ENCODE measurements around the gene TUT4.

TUT4 gene

GRCh38 chr1:52455686-52456085, 97.2 kb downstream of the TUT4 start:
- DNase-seq (ENCODE audit: low spot score): no peak
- peaks cover 28% of the 10 kb centered on the region for H3K36me3 Mint-ChIP-seq (ENCODE audit: low read depth)
- H3K27ac Mint-ChIP-seq: no peak overlapping the region
- no peak overlapping the region for H3K4me3 Mint-ChIP-seq
- no peaks in the 10 kb centered on the region for H3K27me3 Mint-ChIP-seq (ENCODE audit: low read depth)
- H3K9me3 Mint-ChIP-seq: no peaks in the 10 kb centered on the region
- no peaks in the 10 kb centered on the region for H3K4me1 Mint-ChIP-seq (ENCODE audit: low read depth)

- no peak for DNase-seq (ENCODE audit: low spot score)
- Mint-ChIP-seq H3K4me1 (ENCODE audit: low read depth) (no peaks in the 10 kb centered on the region), H3K27me3 (ENCODE audit: low read depth) (no peaks in the 10 kb centered on the region), H3K27ac (no peak overlapping the region), H3K4me3 (no peak overlapping the region), H3K36me3 (ENCODE audit: low read depth) (peaks cover 26% of the 10 kb centered on the region), H3K9me3 (no peaks in the 10 kb centered on the region)
Measured at GRCh38 chr1:52454779-52455178, 98.1 kb downstream of the TUT4 start.

- no peak for DNase-seq (ENCODE audit: low spot score)
- Mint-ChIP-seq H3K27ac (no peak overlapping the region), H3K4me3 (no peak overlapping the region), H3K9me3 (no peaks in the 10 kb centered on the region), H3K36me3 (ENCODE audit: low read depth) (peaks cover 26% of the 10 kb centered on the region), H3K4me1 (ENCODE audit: low read depth) (no peaks in the 10 kb centered on the region), H3K27me3 (ENCODE audit: low read depth) (no peaks in the 10 kb centered on the region)
Measured at GRCh38 chr1:52454127-52454526, 98.8 kb downstream of the TUT4 start.

GRCh38 chr1:52444463-52444862, 108.4 kb downstream of the TUT4 start:
- DNase-seq (ENCODE audit: low spot score): no peak
- no peaks in the 10 kb centered on the region for H3K27me3 Mint-ChIP-seq (ENCODE audit: low read depth)
- no peak overlapping the region for H3K27ac Mint-ChIP-seq
- peaks cover 33% of the 10 kb centered on the region for H3K36me3 Mint-ChIP-seq (ENCODE audit: low read depth)
- H3K4me3 Mint-ChIP-seq: no peak overlapping the region
- H3K9me3 Mint-ChIP-seq: no peaks in the 10 kb centered on the region
- H3K4me1 Mint-ChIP-seq (ENCODE audit: low read depth): no peaks in the 10 kb centered on the region

- peaks cover 38% of the 10 kb centered on the region for H3K36me3 Mint-ChIP-seq (ENCODE audit: low read depth)
- H3K4me1 Mint-ChIP-seq (ENCODE audit: low read depth): no peaks in the 10 kb centered on the region
- no peak for DNase-seq (ENCODE audit: low spot score)
- no peak overlapping the region for H3K27ac Mint-ChIP-seq
- no peaks in the 10 kb centered on the region for H3K9me3 Mint-ChIP-seq
- no peaks in the 10 kb centered on the region for H3K27me3 Mint-ChIP-seq (ENCODE audit: low read depth)
- no peak overlapping the region for H3K4me3 Mint-ChIP-seq
Measured at GRCh38 chr1:52439976-52440375, 112.9 kb downstream of the TUT4 start.

- no peak for DNase-seq (ENCODE audit: low spot score)
- Mint-ChIP-seq H3K9me3 (no peaks in the 10 kb centered on the region), H3K27ac (no peak overlapping the region), H3K36me3 (ENCODE audit: low read depth) (peaks cover 26% of the 10 kb centered on the region), H3K4me1 (ENCODE audit: low read depth) (no peaks in the 10 kb centered on the region), H3K27me3 (ENCODE audit: low read depth) (no peaks in the 10 kb centered on the region), H3K4me3 (no peak overlapping the region)
Measured at GRCh38 chr1:52436817-52437216, 116.1 kb downstream of the TUT4 start.

GRCh38 chr1:52435650-52436049, 117.2 kb downstream of the TUT4 start:
- no peaks in the 10 kb centered on the region for H3K4me1 Mint-ChIP-seq (ENCODE audit: low read depth)
- no peaks in the 10 kb centered on the region for H3K27me3 Mint-ChIP-seq (ENCODE audit: low read depth)
- H3K27ac Mint-ChIP-seq: no peak overlapping the region
- no peak for DNase-seq (ENCODE audit: low spot score)
- peaks cover 29% of the 10 kb centered on the region for H3K36me3 Mint-ChIP-seq (ENCODE audit: low read depth)
- H3K4me3 Mint-ChIP-seq: no peak overlapping the region
- no peaks in the 10 kb centered on the region for H3K9me3 Mint-ChIP-seq

- Mint-ChIP-seq H3K27me3 (ENCODE audit: low read depth) (no peaks in the 10 kb centered on the region), H3K27ac (no peak overlapping the region), H3K9me3 (no peaks in the 10 kb centered on the region), H3K4me1 (ENCODE audit: low read depth) (no peaks in the 10 kb centered on the region), H3K4me3 (no peak overlapping the region), H3K36me3 (ENCODE audit: low read depth) (peaks cover 31% of the 10 kb centered on the region)
- no peak for DNase-seq (ENCODE audit: low spot score)
Measured at GRCh38 chr1:52435211-52435610, 117.7 kb downstream of the TUT4 start.

GRCh38 chr1:52432807-52433206, 120.1 kb downstream of the TUT4 start:
- Mint-ChIP-seq H3K4me1 (ENCODE audit: low read depth) (no peaks in the 10 kb centered on the region), H3K36me3 (ENCODE audit: low read depth) (peaks cover 28% of the 10 kb centered on the region), H3K9me3 (no peaks in the 10 kb centered on the region), H3K27me3 (ENCODE audit: low read depth) (no peaks in the 10 kb centered on the region), H3K27ac (no peak overlapping the region), H3K4me3 (no peak overlapping the region)
- DNase-seq (ENCODE audit: low spot score): no peak

GRCh38 chr1:52427152-52427551, 125.7 kb downstream of the TUT4 start:
- Mint-ChIP-seq H3K4me1 (ENCODE audit: low read depth) (peaks cover 36% of the 10 kb centered on the region), H3K36me3 (ENCODE audit: low read depth) (peaks cover 49% of the 10 kb centered on the region), H3K9me3 (no peaks in the 10 kb centered on the region), H3K4me3 (no peak overlapping the region), H3K27ac (peak overlapping the region; percentile 14), H3K27me3 (ENCODE audit: low read depth) (no peaks in the 10 kb centered on the region)
- DNase-seq (ENCODE audit: low spot score): no peak

- no peaks in the 10 kb centered on the region for H3K27me3 Mint-ChIP-seq (ENCODE audit: low read depth)
- peaks cover 36% of the 10 kb centered on the region for H3K4me1 Mint-ChIP-seq (ENCODE audit: low read depth)
- H3K27ac Mint-ChIP-seq: peak overlapping the region; percentile 63
- DNase-seq (ENCODE audit: low spot score): no peak
- no peaks in the 10 kb centered on the region for H3K9me3 Mint-ChIP-seq
- peaks cover 51% of the 10 kb centered on the region for H3K36me3 Mint-ChIP-seq (ENCODE audit: low read depth)
- no peak overlapping the region for H3K4me3 Mint-ChIP-seq
Measured at GRCh38 chr1:52426371-52426770, 126.5 kb downstream of the TUT4 start.

GRCh38 chr1:52424813-52425212, 128.1 kb downstream of the TUT4 start:
- H3K9me3 Mint-ChIP-seq: no peaks in the 10 kb centered on the region
- H3K27ac Mint-ChIP-seq: peak overlapping the region; percentile 94
- peaks cover 48% of the 10 kb centered on the region for H3K36me3 Mint-ChIP-seq (ENCODE audit: low read depth)
- H3K4me1 Mint-ChIP-seq (ENCODE audit: low read depth): peaks cover 39% of the 10 kb centered on the region
- no peaks in the 10 kb centered on the region for H3K27me3 Mint-ChIP-seq (ENCODE audit: low read depth)
- H3K4me3 Mint-ChIP-seq: peak overlapping the region; percentile 75
- no peak for DNase-seq (ENCODE audit: low spot score)

- H3K4me3 Mint-ChIP-seq: peak overlapping the region; percentile 75
- DNase-seq (ENCODE audit: low spot score): peak; percentile 26
Measured at GRCh38 chr1:52424231-52424636, 128.7 kb downstream of the TUT4 start.

GRCh38 chr1:52423771-52424170, 129.1 kb downstream of the TUT4 start:
- peaks cover 54% of the 10 kb centered on the region for H3K36me3 Mint-ChIP-seq (ENCODE audit: low read depth)
- peak; percentile 72 for DNase-seq (ENCODE audit: low spot score)
- H3K4me1 Mint-ChIP-seq (ENCODE audit: low read depth): peaks cover 44% of the 10 kb centered on the region
- H3K27ac Mint-ChIP-seq: peak overlapping the region; percentile 94
- peak overlapping the region; percentile 75 for H3K4me3 Mint-ChIP-seq
- no peaks in the 10 kb centered on the region for H3K9me3 Mint-ChIP-seq
- H3K27me3 Mint-ChIP-seq (ENCODE audit: low read depth): no peaks in the 10 kb centered on the region

More at GRCh38 chr1:52424231-52424636, 128.7 kb downstream of the TUT4 start:
- peaks cover 53% of the 10 kb centered on the region for H3K36me3 Mint-ChIP-seq (ENCODE audit: low read depth)
- peak overlapping the region; percentile 94 for H3K27ac Mint-ChIP-seq
- no peaks in the 10 kb centered on the region for H3K9me3 Mint-ChIP-seq
- H3K27me3 Mint-ChIP-seq (ENCODE audit: low read depth): no peaks in the 10 kb centered on the region
- peaks cover 44% of the 10 kb centered on the region for H3K4me1 Mint-ChIP-seq (ENCODE audit: low read depth)

- Mint-ChIP-seq H3K4me1 (ENCODE audit: low read depth) (peaks cover 46% of the 10 kb centered on the region), H3K4me3 (peak overlapping the region; percentile 43), H3K9me3 (no peaks in the 10 kb centered on the region), H3K36me3 (ENCODE audit: low read depth) (peaks cover 55% of the 10 kb centered on the region), H3K27me3 (ENCODE audit: low read depth) (no peaks in the 10 kb centered on the region), H3K27ac (peak overlapping the region; percentile 70)
- DNase-seq (ENCODE audit: low spot score): no peak
Measured at GRCh38 chr1:52423055-52423454, 129.8 kb downstream of the TUT4 start.
